ENCODE results near the gene XRN1.
"Not testable (repeated sequence)": the region's sequence is repeated elsewhere in the genome, so short reads cannot be mapped to it uniquely, and the experiment has no call there.

Gene XRN1

GRCh38 chr3:142447852-142448823, at the start of gene XRN1:
XRN1 (minus strand) TSS chr3:142448037; CDS start chr3:142447944, 93 bp downstream.
- peak; percentile 68 to 93 (median 84) for DNase-seq

GRCh38 chr3:142495103-142495502, 47.3 kb upstream of the XRN1 start:
- DNase-seq = no peak

GRCh38 chr3:142492184-142492583, 44.3 kb upstream of the XRN1 start:
- no peak for DNase-seq

- no peak for DNase-seq
Observed at GRCh38 chr3:142489572-142490323, 41.9 kb upstream of the XRN1 start.

GRCh38 chr3:142484912-142485435, 37.1 kb upstream of the XRN1 start:
- no peak for DNase-seq

GRCh38 chr3:142481196-142481595, 33.4 kb upstream of the XRN1 start:
- no peak for DNase-seq

GRCh38 chr3:142470826-142471225, 23.0 kb upstream of the XRN1 start:
- DNase-seq = no peak

- DNase-seq = no peak
Observed at GRCh38 chr3:142468456-142468855, 20.6 kb upstream of the XRN1 start.

- DNase-seq = no peak
Observed at GRCh38 chr3:142467768-142468167, 19.9 kb upstream of the XRN1 start.

- DNase-seq = no peak
Observed at GRCh38 chr3:142460689-142461088, 12.9 kb upstream of the XRN1 start.

- DNase-seq = no peak
Observed at GRCh38 chr3:142459929-142460328, 12.1 kb upstream of the XRN1 start.

- DNase-seq = no peak
Observed at GRCh38 chr3:142459096-142459495, 11.3 kb upstream of the XRN1 start.

- DNase-seq = no peak
Observed at GRCh38 chr3:142450881-142451280, 3.0 kb upstream of the XRN1 start.

GRCh38 chr3:142450189-142450588, 2.4 kb upstream of the XRN1 start:
- no peak for DNase-seq

- peak in 3 of 4 experiments; percentile 20 to 34 (median 24) for DNase-seq
Observed at GRCh38 chr3:142447301-142447851, 461 bp downstream of the XRN1 start.

- DNase-seq = no peak
Observed at GRCh38 chr3:142445816-142446254, 2.0 kb downstream of the XRN1 start.

- DNase-seq = no peak
Observed at GRCh38 chr3:142444343-142444742, 3.5 kb downstream of the XRN1 start.

GRCh38 chr3:142443060-142443459, 4.8 kb downstream of the XRN1 start:
- not testable (repeated sequence) for DNase-seq

- not testable (repeated sequence) for DNase-seq
Observed at GRCh38 chr3:142439499-142440220, 8.2 kb downstream of the XRN1 start.

GRCh38 chr3:142438096-142438495, 9.7 kb downstream of the XRN1 start:
- DNase-seq = not testable (repeated sequence)

- DNase-seq = no peak
Observed at GRCh38 chr3:142436951-142437585, 10.8 kb downstream of the XRN1 start.

GRCh38 chr3:142434503-142434902, 13.3 kb downstream of the XRN1 start:
- DNase-seq = no peak

Measured in activated naive CD4-positive, alpha-beta T cell (primary cell).